ENCODE results near the gene SPESP1.

GRCh38 chr15:68990992-68991500, 60.7 kb downstream of the SPESP1 start:
- TF ChIP-seq CTCF (IDR thresholded peaks at IDR 0.05) (no peak), EZH2 (IDR thresholded peaks at IDR 0.05; ENCODE audit: borderline replicate concordance, insufficient read depth, low read depth, low read length, poor library complexity, severe bottlenecking) (no peak)

Measured in B cell (primary cell).